ENCODE data around the gene ACOT7.

The ACOT7 gene

GRCh38 chr1:6424000-6424565, 30.5 kb upstream of the ACOT7 start:
- DNase-seq: no peak

GRCh38 chr1:6423321-6423999, 29.9 kb upstream of the ACOT7 start:
- no peak for DNase-seq

- no peak for DNase-seq
Measured at GRCh38 chr1:6421266-6421665, 27.7 kb upstream of the ACOT7 start.

- DNase-seq: no peak
Measured at GRCh38 chr1:6420454-6421042, 27.0 kb upstream of the ACOT7 start.

GRCh38 chr1:6419804-6420453, 26.4 kb upstream of the ACOT7 start, which contains the start of gene HES2:
HES2 (minus strand) TSS chr1:6419919; CDS start chr1:6419820, 99 bp downstream.
- no peak for DNase-seq

- DNase-seq: no peak
Measured at GRCh38 chr1:6419397-6419803, 25.8 kb upstream of the ACOT7 start.

- no peak for DNase-seq
Measured at GRCh38 chr1:6418668-6419396, 25.3 kb upstream of the ACOT7 start.

- DNase-seq: no peak
Measured at GRCh38 chr1:6417961-6418667, 24.5 kb upstream of the ACOT7 start.

GRCh38 chr1:6416906-6417305, 23.3 kb upstream of the ACOT7 start:
- no peak for DNase-seq

- no peak for DNase-seq
Measured at GRCh38 chr1:6416295-6416656, 22.7 kb upstream of the ACOT7 start.

- no peak for DNase-seq
Measured at GRCh38 chr1:6414881-6415626, 21.5 kb upstream of the ACOT7 start.

- DNase-seq: no peak
Measured at GRCh38 chr1:6414443-6414844, 20.9 kb upstream of the ACOT7 start.

- no peak for DNase-seq
Measured at GRCh38 chr1:6412896-6413295, 19.3 kb upstream of the ACOT7 start.

GRCh38 chr1:6410248-6410893, 16.8 kb upstream of the ACOT7 start:
- no peak for DNase-seq

GRCh38 chr1:6409733-6410132, 16.2 kb upstream of the ACOT7 start:
- DNase-seq: no peak

- no peak for DNase-seq
Measured at GRCh38 chr1:6409053-6409452, 15.5 kb upstream of the ACOT7 start.

- no peak for DNase-seq
Measured at GRCh38 chr1:6408023-6408422, 14.5 kb upstream of the ACOT7 start.

GRCh38 chr1:6401673-6402072, 8.1 kb upstream of the ACOT7 start:
- DNase-seq: no peak

GRCh38 chr1:6399294-6399693, 5.7 kb upstream of the ACOT7 start:
- no peak for DNase-seq

GRCh38 chr1:6397844-6398441, 4.4 kb upstream of the ACOT7 start:
- DNase-seq: no peak

- no peak for DNase-seq
Measured at GRCh38 chr1:6396998-6397397, 3.4 kb upstream of the ACOT7 start.

Data from activated gamma-delta T cell (primary cell).